Activated naive CD8-positive, alpha-beta T cell treated with anti-CD3 and anti-CD28 coated beads, Interleukin-2, amount 10 ng/mL, durations not matched to agents 7 days and 5 days (primary cell): ENCODE measurements around the gene NPY4R. TPM values are rescaled to one million over a fixed set of nuclear protein-coding genes. Genes with fewer than 3 reads are reported as not detected.
"Not testable (repeated sequence)": the region's sequence is repeated elsewhere in the genome, so short reads cannot be mapped to it uniquely, and the experiment has no call there.

ENCODE experiments used
- ATAC-seq: fragments of 150-1000 bp; cut with Tn5 transposase; one replicate; pipeline ENCODE4 v1.10.0; 2021; ENCODE audit warnings: low read depth, moderate library complexity
- POLR2A ChIA-PET: fragments of 350-600 bp; sonication (Branson Sonifier 250); formaldehyde crosslinking; loops from one replicate; lab custom pipeline; 2021; ENCODE audit warnings: antibody characterized with exemption; lab: Charles Lee
- DNase-seq: peaks from one replicate; pipeline ENCODE4 v3.0.0; 2021
- H3K27ac Mint-ChIP-seq: one replicate; pipeline ENCODE4 v1.8.0; 2022; ENCODE audit warnings: mild to moderate bottlenecking, mixed read lengths
- H3K27me3 Mint-ChIP-seq: one replicate; pipeline ENCODE4 v1.8.0; 2022; ENCODE audit warnings: mild to moderate bottlenecking, moderate library complexity, mixed read lengths
- H3K36me3 Mint-ChIP-seq: one replicate; pipeline ENCODE4 v1.8.0; 2021; ENCODE audit warnings: mild to moderate bottlenecking, mixed read lengths
- H3K4me1 Mint-ChIP-seq: one replicate; pipeline ENCODE4 v1.8.0; 2021; ENCODE audit warnings: mixed read lengths
- H3K4me3 Mint-ChIP-seq: one replicate; pipeline ENCODE4 v1.8.0; 2022; ENCODE audit warnings: mild to moderate bottlenecking, moderate library complexity, mixed read lengths
- H3K9me3 Mint-ChIP-seq: one replicate; pipeline ENCODE4 v1.8.0; 2021; ENCODE audit warnings: mixed read lengths
- total RNA-seq, 2 experiments: library from RNA; stranded (reverse); gene quantifications; one replicate each; pipeline ENCODE4 v1.2.3, GENCODE V29; 2021

Gene NPY4R
- not detected for total RNA-seq

GRCh38 chr10:46465765-46466164, at the start of gene NPY4R:
Gene NPY4R (minus strand): TSS chr10:46465958. CDS start chr10:46462635, 3,323 bp downstream.
- H3K27me3 Mint-ChIP-seq, H3K27ac Mint-ChIP-seq, H3K4me1 Mint-ChIP-seq, H3K36me3 Mint-ChIP-seq, ATAC-seq, POLR2A ChIA-PET, H3K9me3 Mint-ChIP-seq, H3K4me3 Mint-ChIP-seq, DNase-seq: not testable (repeated sequence)

GRCh38 chr10:46515366-46515765, 49.6 kb upstream of the NPY4R start:
- no peak for DNase-seq
- H3K27ac Mint-ChIP-seq, result no peak overlapping the region
- no peaks in the 10 kb centered on the region for H3K36me3 Mint-ChIP-seq
- POLR2A ChIA-PET, result no interaction called here
- H3K4me1 Mint-ChIP-seq, result no peaks in the 10 kb centered on the region
- no peaks in the 10 kb centered on the region for H3K9me3 Mint-ChIP-seq
- H3K27me3 Mint-ChIP-seq, result no peaks in the 10 kb centered on the region
- H3K4me3 Mint-ChIP-seq, result no peak overlapping the region
- no peak for ATAC-seq

- Mint-ChIP-seq H3K9me3 (no peaks in the 10 kb centered on the region), H3K27me3 (no peaks in the 10 kb centered on the region), H3K4me1 (no peaks in the 10 kb centered on the region), H3K36me3 (no peaks in the 10 kb centered on the region), H3K27ac (no peak overlapping the region), H3K4me3 (no peak overlapping the region)
- no peak for ATAC-seq
- DNase-seq, result no peak
- POLR2A ChIA-PET, result no interaction called here
Observed at GRCh38 chr10:46514899-46515298, 49.1 kb upstream of the NPY4R start.

GRCh38 chr10:46514431-46514861, 48.7 kb upstream of the NPY4R start:
- Mint-ChIP-seq H3K36me3 (no peaks in the 10 kb centered on the region), H3K4me3 (no peak overlapping the region), H3K9me3 (no peaks in the 10 kb centered on the region), H3K27me3 (no peaks in the 10 kb centered on the region), H3K4me1 (no peaks in the 10 kb centered on the region), H3K27ac (no peak overlapping the region)
- POLR2A ChIA-PET, result no interaction called here
- ATAC-seq (no peak), DNase-seq (no peak)

GRCh38 chr10:46513333-46513732, 47.6 kb upstream of the NPY4R start:
- H3K4me3 Mint-ChIP-seq, H3K9me3 Mint-ChIP-seq, H3K4me1 Mint-ChIP-seq, H3K27me3 Mint-ChIP-seq, DNase-seq, H3K36me3 Mint-ChIP-seq, ATAC-seq, H3K27ac Mint-ChIP-seq, POLR2A ChIA-PET: not testable (repeated sequence)

- H3K4me1 Mint-ChIP-seq, ATAC-seq, H3K27ac Mint-ChIP-seq: not testable (repeated sequence)
Observed at GRCh38 chr10:46512725-46513124, 47.0 kb upstream of the NPY4R start.

GRCh38 chr10:46512002-46512401, 46.2 kb upstream of the NPY4R start:
- ATAC-seq, POLR2A ChIA-PET, H3K27ac Mint-ChIP-seq, H3K4me3 Mint-ChIP-seq, H3K9me3 Mint-ChIP-seq, DNase-seq, H3K36me3 Mint-ChIP-seq, H3K4me1 Mint-ChIP-seq, H3K27me3 Mint-ChIP-seq: not testable (repeated sequence)

More at GRCh38 chr10:46512725-46513124, 47.0 kb upstream of the NPY4R start:
- H3K27me3 Mint-ChIP-seq, H3K9me3 Mint-ChIP-seq, H3K36me3 Mint-ChIP-seq, H3K4me3 Mint-ChIP-seq, POLR2A ChIA-PET, DNase-seq: not testable (repeated sequence)

GRCh38 chr10:46499990-46500389, 34.2 kb upstream of the NPY4R start:
- H3K36me3 Mint-ChIP-seq, H3K4me1 Mint-ChIP-seq, H3K9me3 Mint-ChIP-seq, H3K27me3 Mint-ChIP-seq, DNase-seq, ATAC-seq, H3K4me3 Mint-ChIP-seq, H3K27ac Mint-ChIP-seq, POLR2A ChIA-PET: not testable (repeated sequence)

GRCh38 chr10:46498985-46499703, 33.4 kb upstream of the NPY4R start:
- H3K4me1 Mint-ChIP-seq, H3K27ac Mint-ChIP-seq, DNase-seq, ATAC-seq, POLR2A ChIA-PET, H3K36me3 Mint-ChIP-seq, H3K4me3 Mint-ChIP-seq, H3K9me3 Mint-ChIP-seq, H3K27me3 Mint-ChIP-seq: not testable (repeated sequence)

- DNase-seq, H3K27ac Mint-ChIP-seq, POLR2A ChIA-PET, H3K36me3 Mint-ChIP-seq, H3K4me1 Mint-ChIP-seq, H3K4me3 Mint-ChIP-seq, ATAC-seq, H3K9me3 Mint-ChIP-seq, H3K27me3 Mint-ChIP-seq: not testable (repeated sequence)
Observed at GRCh38 chr10:46497878-46498277, 32.1 kb upstream of the NPY4R start.

- H3K27me3 Mint-ChIP-seq, H3K9me3 Mint-ChIP-seq, H3K4me3 Mint-ChIP-seq, POLR2A ChIA-PET, DNase-seq, H3K27ac Mint-ChIP-seq, ATAC-seq, H3K36me3 Mint-ChIP-seq, H3K4me1 Mint-ChIP-seq: not testable (repeated sequence)
Observed at GRCh38 chr10:46497401-46497800, 31.6 kb upstream of the NPY4R start.

GRCh38 chr10:46491364-46492114, 25.8 kb upstream of the NPY4R start:
- H3K4me3 Mint-ChIP-seq, H3K36me3 Mint-ChIP-seq, H3K27ac Mint-ChIP-seq, H3K9me3 Mint-ChIP-seq, POLR2A ChIA-PET, DNase-seq, H3K4me1 Mint-ChIP-seq, ATAC-seq, H3K27me3 Mint-ChIP-seq: not testable (repeated sequence)

- H3K4me3 Mint-ChIP-seq, H3K27ac Mint-ChIP-seq, H3K9me3 Mint-ChIP-seq, POLR2A ChIA-PET, ATAC-seq, H3K36me3 Mint-ChIP-seq, DNase-seq, H3K4me1 Mint-ChIP-seq, H3K27me3 Mint-ChIP-seq: not testable (repeated sequence)
Observed at GRCh38 chr10:46490285-46490684, 24.5 kb upstream of the NPY4R start.

- ATAC-seq, H3K9me3 Mint-ChIP-seq, H3K4me3 Mint-ChIP-seq: not testable (repeated sequence)
Observed at GRCh38 chr10:46486459-46486858, 20.7 kb upstream of the NPY4R start.

More at GRCh38 chr10:46486459-46486858, 20.7 kb upstream of the NPY4R start:
- H3K4me1 Mint-ChIP-seq, H3K36me3 Mint-ChIP-seq, DNase-seq, H3K27ac Mint-ChIP-seq, H3K27me3 Mint-ChIP-seq, POLR2A ChIA-PET: not testable (repeated sequence)
